GM23248 (cell line): ENCODE results near the gene TNFRSF13B.
"Not testable (repeated sequence)": the region's sequence is repeated elsewhere in the genome, so short reads cannot be mapped to it uniquely, and the experiment has no call there.

ENCODE experiments used
- EZH2 ChIP-seq: fragments of 200-600 bp; sonication (generic); IDR thresholded peaks from 2 replicates; pipeline ENCODE4 v1.6.1; 2018; ENCODE audit warnings: antibody characterized with exemption, mild to moderate bottlenecking; ENCODE audit not compliant: insufficient read depth, poor library complexity, severe bottlenecking
- EZH2phosphoT487 ChIP-seq: fragments of 200-600 bp; sonication (generic); IDR thresholded peaks from 2 replicates; pipeline ENCODE4 v1.6.1; 2018; ENCODE audit warnings: antibody characterized with exemption, moderate library complexity, mild to moderate bottlenecking, low read depth; ENCODE audit not compliant: insufficient read depth

- TF ChIP-seq EZH2phosphoT487, EZH2: not testable (repeated sequence)
These were observed 39.4 kb upstream of the TNFRSF13B start for GRCh38 chr17:17011043-17011907.
